Nephron (organoid): ENCODE results near the gene TRAF5.

Source experiments
- H3K27ac Mint-ChIP-seq, 3 experiments: 2 replicates each; pipeline ENCODE4 v1.8.0; 2020; ENCODE audit warnings: mixed read lengths in 3 of 3, mild to moderate bottlenecking in 2 of 3, moderate library complexity in 1 of 3
- H3K27me3 Mint-ChIP-seq: 2 replicates; pipeline ENCODE4 v1.8.0; 2021; ENCODE audit warnings: low read depth, mild to moderate bottlenecking, moderate library complexity, mixed read lengths
- H3K36me3 Mint-ChIP-seq: 2 replicates; pipeline ENCODE4 v1.8.0; 2020; ENCODE audit warnings: low read depth, mixed read lengths
- H3K4me1 Mint-ChIP-seq: 2 replicates; pipeline ENCODE4 v1.8.0; 2020; ENCODE audit warnings: mixed read lengths
- H3K4me3 Mint-ChIP-seq, 3 experiments: 2 replicates each; pipeline ENCODE4 v1.8.0; 2020; ENCODE audit warnings: mild to moderate bottlenecking in 3 of 3, mixed read lengths in 3 of 3, moderate library complexity in 2 of 3
- H3K9me3 Mint-ChIP-seq: 2 replicates; pipeline ENCODE4 v1.8.0; 2020; ENCODE audit warnings: mixed read lengths
- CTCF ChIP-seq, 3 experiments: fragments of 200-600 bp; sonication (generic); IDR thresholded peaks; one replicate each; pipeline ENCODE4 v1.5.0; 2021; ENCODE audit warnings: antibody characterized with exemption in 3 of 3; ENCODE audit not compliant: unreplicated experiment in 3 of 3

TRAF5 gene

DNA sequence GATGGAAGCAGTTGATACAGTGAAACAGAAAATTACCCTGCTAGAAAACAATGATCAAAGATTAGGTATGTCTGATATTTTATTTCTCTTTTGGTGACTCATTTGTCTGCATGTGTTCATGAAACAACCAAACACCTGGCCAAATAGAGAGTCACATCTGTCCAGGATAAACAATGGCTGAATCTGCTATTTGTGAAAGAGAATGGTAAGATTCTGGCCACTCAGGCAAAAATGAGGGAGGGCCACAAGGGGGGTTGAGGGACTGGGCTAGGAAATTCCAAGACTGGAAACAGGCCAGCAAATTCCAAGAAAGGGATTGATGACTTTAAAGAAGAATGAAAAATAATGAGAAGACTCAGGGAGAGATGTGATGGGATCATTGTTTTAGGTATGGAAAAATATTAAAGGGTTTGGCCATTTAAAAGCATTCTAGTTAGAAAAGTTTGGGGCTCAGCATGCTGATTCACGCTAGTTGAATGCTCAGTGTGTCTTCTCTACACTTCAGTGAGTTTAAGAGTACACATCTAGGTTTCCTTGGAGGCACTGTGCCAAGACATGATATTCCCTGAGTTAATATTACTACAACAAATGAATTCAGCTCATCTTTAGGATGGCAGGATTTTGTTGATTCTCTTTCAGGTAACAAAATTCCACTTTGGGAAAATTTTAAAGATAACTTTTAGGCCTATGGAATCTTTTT is 44.9 kb downstream of the TRAF5 start:
- Mint-ChIP-seq H3K4me1 (peaks cover 24% of the 10 kb centered on the region), H3K36me3 (peaks cover 5% of the 10 kb centered on the region), H3K4me3 (no peak overlapping the region), H3K27me3 (no peaks in the 10 kb centered on the region), H3K9me3 (no peaks in the 10 kb centered on the region), H3K27ac (peak overlapping the region; percentile 24 to 67 (median 42))
- no peak for TF ChIP-seq CTCF (IDR thresholded peaks at IDR 0.05; ENCODE audit: unreplicated experiment in 3 of 3)

- Mint-ChIP-seq H3K4me1 (peaks cover 26% of the 10 kb centered on the region), H3K4me3 (no peak overlapping the region), H3K27me3 (no peaks in the 10 kb centered on the region), H3K36me3 (peaks cover 5% of the 10 kb centered on the region), H3K9me3 (no peaks in the 10 kb centered on the region), H3K27ac (no peak overlapping the region)
- no peak for TF ChIP-seq CTCF (IDR thresholded peaks at IDR 0.05; ENCODE audit: unreplicated experiment in 3 of 3)
Observed at GRCh38 chr1:211372463-211372862, 45.8 kb downstream of the TRAF5 start.

DNA sequence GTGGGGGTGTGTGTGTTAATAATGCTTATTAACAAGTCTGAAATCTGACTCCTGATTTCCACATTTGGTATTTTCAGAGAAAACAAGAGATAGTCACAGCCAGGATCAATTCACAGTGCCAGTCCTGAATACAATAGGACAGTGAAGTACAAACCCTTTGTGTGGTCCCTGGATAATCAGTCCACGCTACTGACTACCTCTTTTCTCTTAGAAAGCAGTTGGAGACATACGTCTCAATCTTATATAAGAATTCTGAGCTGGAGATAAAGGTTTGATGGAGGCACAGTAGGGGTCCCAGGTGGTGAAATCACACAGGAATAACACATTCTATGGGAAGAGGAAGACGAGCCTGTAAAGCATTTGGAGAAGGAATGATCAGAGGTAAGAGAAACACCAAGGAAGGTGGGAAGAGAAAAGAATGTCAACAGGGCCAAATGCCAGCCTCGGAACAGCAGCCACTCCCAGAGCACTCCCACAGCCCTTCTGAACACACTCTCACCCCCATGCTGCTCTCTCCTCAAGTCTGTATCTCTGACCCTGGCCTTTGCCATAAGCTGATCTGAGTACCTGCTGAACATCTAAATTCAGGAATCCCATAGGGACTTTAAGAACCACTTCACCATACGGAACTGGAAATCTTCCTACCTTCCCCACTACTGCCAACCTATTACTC is 48.6 kb downstream of the TRAF5 start:
- Mint-ChIP-seq H3K36me3 (peaks cover 5% of the 10 kb centered on the region), H3K27me3 (no peaks in the 10 kb centered on the region), H3K4me3 (no peak overlapping the region), H3K9me3 (no peaks in the 10 kb centered on the region), H3K4me1 (peaks cover 30% of the 10 kb centered on the region), H3K27ac (peak overlapping the region in 1 of 3 experiments; percentile 13)
- TF ChIP-seq CTCF (IDR thresholded peaks at IDR 0.05; ENCODE audit: unreplicated experiment in 3 of 3), result no peak

- Mint-ChIP-seq H3K27ac (peak overlapping the region in 1 of 3 experiments; percentile 13), H3K4me3 (no peak overlapping the region), H3K4me1 (peaks cover 26% of the 10 kb centered on the region), H3K9me3 (no peaks in the 10 kb centered on the region), H3K36me3 (peaks cover 5% of the 10 kb centered on the region), H3K27me3 (no peaks in the 10 kb centered on the region)
- no peak for TF ChIP-seq CTCF (IDR thresholded peaks at IDR 0.05; ENCODE audit: unreplicated experiment in 3 of 3)
Observed at GRCh38 chr1:211375949-211376348, 49.3 kb downstream of the TRAF5 start.

GRCh38 chr1:211376807-211377470 is 50.3 kb downstream of the TRAF5 start:
- Mint-ChIP-seq H3K4me1 (peaks cover 23% of the 10 kb centered on the region), H3K9me3 (no peaks in the 10 kb centered on the region), H3K27me3 (no peaks in the 10 kb centered on the region), H3K4me3 (no peak overlapping the region), H3K36me3 (peaks cover 5% of the 10 kb centered on the region), H3K27ac (peak overlapping the region in 1 of 3 experiments; percentile 6)
- no peak for TF ChIP-seq CTCF (IDR thresholded peaks at IDR 0.05; ENCODE audit: unreplicated experiment in 3 of 3)
